Hepatocyte (in vitro differentiated cells): ENCODE results near the gene SLC25A10.

Experiments used
- CTCF ChIP-seq: fragments of 200-600 bp; sonication (generic); IDR thresholded peaks from 2 replicates; pipeline ENCODE4 v1.5.1; 2016; ENCODE audit warnings: antibody characterized with exemption, mild to moderate bottlenecking; ENCODE audit not compliant: poor library complexity
- EZH2 ChIP-seq: fragments of 200-600 bp; sonication (generic); IDR thresholded peaks from 2 replicates; pipeline ENCODE4 v1.6.1; 2016; ENCODE audit warnings: antibody characterized with exemption, mild to moderate bottlenecking, borderline replicate concordance

- TF ChIP-seq CTCF: no peak
- no peak for TF ChIP-seq EZH2
Measured at GRCh38 chr17:81695211-81695610, 16.9 kb upstream of the SLC25A10 start.
